Choroid plexus epithelial cell (primary cell): ENCODE data around the gene C19orf38.

ENCODE experiments used
- DNase-seq: peaks from one replicate; pipeline ENCODE4 v3.0.0-alpha.2; 2010; ENCODE audit warnings: low read depth
- H3K4me3 ChIP-seq: 2 replicates; pipeline ENCODE4 v1.5.1; 2011; ENCODE audit warnings: low read depth, mild to moderate bottlenecking, control low read depth, low read length, moderate library complexity
- TF ChIP-seq, protein P1 (sequence below): conservative IDR thresholded peaks from 2 replicates; pipeline ENCODE4 v1.5.1; 2011; ENCODE audit warnings: low read depth, mild to moderate bottlenecking, control low read depth, inconsistent platforms, low read length, moderate library complexity

The C19orf38 gene

DNA sequence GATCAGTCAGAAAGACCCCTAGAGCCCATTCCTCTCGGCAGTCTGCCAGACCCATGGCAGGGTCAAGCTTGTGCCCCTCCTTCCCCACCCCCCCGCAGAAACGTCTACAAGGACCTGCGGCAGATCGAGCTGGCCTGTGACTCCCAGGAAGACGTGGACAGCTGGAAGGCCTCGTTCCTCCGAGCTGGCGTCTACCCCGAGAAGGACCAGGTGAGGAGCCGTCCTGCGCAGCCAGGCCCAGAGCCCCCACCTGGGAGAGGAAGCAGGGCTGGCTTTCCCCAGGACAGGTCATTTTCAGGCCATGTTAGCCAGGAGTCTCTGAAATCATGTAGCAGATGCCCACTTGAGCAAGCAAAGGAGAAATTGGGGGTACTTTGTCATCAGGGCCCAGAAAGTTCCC lies 24.5 kb upstream of the C19orf38 start:
- no peak overlapping the region for H3K4me3 ChIP-seq
- TF ChIP-seq, protein P1, sequence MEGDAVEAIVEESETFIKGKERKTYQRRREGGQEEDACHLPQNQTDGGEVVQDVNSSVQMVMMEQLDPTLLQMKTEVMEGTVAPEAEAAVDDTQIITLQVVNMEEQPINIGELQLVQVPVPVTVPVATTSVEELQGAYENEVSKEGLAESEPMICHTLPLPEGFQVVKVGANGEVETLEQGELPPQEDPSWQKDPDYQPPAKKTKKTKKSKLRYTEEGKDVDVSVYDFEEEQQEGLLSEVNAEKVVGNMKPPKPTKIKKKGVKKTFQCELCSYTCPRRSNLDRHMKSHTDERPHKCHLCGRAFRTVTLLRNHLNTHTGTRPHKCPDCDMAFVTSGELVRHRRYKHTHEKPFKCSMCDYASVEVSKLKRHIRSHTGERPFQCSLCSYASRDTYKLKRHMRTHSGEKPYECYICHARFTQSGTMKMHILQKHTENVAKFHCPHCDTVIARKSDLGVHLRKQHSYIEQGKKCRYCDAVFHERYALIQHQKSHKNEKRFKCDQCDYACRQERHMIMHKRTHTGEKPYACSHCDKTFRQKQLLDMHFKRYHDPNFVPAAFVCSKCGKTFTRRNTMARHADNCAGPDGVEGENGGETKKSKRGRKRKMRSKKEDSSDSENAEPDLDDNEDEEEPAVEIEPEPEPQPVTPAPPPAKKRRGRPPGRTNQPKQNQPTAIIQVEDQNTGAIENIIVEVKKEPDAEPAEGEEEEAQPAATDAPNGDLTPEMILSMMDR, result no peak
- no peak for DNase-seq

DNA sequence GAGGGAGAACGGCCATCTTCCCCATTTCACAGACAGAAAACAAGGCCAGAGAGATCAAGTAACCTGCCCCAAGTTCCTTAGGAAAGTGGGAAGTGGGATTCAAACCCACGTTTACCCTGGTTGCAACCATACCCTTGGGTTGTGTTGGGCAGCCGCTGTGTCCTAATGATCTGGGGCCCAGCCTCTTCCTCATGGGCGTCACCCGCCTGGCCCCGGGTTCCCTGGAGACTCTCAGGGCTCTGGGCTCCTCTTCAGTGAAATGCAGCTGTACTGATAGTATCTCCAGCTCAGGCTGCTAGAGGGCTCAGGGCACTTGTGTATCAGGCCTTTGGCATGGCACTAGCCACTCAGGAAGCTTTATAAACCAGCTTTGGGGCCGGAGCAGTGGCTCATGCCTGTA lies 22.0 kb upstream of the C19orf38 start:
- no peak for DNase-seq
- no peak overlapping the region for H3K4me3 ChIP-seq
- TF ChIP-seq, protein P1, result no peak

DNA sequence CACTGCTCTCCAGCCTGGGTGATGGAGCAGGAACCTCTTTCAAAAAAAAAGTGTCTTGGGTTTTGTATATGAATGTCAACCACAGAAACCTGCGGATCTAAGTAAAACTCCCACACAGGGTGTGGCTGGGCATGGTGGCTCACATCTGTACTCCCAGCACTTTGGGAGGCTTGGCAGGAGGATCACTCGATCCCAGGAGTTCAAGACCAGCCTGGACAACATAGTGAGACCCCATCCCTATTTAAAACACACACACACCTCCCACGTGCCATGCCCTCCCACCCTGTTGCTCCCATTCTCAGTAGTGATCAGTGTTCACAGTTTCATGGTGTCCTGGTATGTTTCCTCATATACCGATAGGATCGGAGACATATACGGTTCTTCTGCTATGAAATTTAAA lies 21.4 kb upstream of the C19orf38 start:
- no peak for DNase-seq
- H3K4me3 ChIP-seq, result no peak overlapping the region
- TF ChIP-seq, protein P1, result no peak

DNA sequence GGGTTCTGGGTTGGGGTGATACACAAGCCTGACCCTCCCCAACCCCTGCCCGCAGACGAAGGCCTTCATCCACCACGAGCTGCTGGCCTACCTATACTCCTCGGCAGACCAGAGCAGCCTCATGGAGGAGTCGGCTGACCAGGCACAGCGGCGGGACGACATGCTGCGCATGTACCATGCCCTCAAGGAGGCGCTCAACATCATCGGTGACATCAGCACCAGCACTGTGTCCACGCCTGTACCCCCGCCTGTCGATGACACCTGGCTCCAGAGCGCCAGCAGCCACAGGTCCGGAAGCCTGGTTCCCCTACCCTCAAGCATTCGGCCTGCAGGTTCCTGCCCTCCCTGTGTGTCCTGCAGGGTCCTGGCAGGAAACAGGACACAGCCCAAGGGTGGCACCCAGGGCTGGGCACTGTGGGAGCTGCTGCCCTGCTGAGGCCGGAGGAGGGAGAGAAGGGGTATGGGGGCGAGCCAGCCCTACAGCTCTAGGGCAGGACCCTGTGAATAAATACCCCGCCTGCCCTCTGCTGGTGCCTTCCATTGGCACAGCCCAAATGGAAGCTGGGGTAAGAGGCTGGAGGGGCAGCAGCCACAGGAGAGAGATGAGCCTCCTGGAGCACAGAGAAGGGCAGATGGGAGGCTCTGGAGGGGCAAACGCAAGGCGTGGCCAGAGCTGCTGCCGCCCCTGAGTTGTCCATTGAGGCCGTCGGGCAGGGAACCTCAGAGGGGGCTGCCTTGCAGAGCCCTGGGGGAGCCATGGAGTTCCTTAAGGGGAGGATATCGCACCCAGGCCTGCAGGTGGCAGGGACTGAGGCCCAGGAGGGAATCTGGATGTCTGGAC lies 19.0 kb upstream of the C19orf38 start:
- TF ChIP-seq, protein P1, result peak; percentile 39
- DNase-seq, result no peak
- H3K4me3 ChIP-seq, result no peak overlapping the region

DNA sequence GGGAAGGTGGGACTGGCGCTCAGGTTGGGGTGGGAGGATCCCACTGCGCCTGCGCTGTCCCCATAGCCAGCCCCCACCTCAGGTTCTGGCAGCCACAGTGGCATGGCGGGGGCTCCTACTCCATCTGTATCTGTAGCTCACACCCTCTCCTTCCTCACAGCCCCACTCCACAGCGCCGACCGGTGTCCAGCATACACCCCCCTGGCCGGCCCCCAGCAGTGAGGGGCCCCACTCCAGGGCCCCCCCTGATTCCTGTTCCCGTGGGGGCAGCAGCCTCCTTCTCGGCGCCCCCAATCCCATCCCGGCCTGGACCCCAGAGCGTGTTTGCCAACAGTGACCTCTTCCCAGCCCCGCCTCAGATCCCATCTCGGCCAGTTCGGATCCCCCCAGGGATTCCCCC lies 18.2 kb upstream of the C19orf38 start:
- DNase-seq, result no peak
- no peak overlapping the region for H3K4me3 ChIP-seq
- TF ChIP-seq, protein P1, result no peak

DNA sequence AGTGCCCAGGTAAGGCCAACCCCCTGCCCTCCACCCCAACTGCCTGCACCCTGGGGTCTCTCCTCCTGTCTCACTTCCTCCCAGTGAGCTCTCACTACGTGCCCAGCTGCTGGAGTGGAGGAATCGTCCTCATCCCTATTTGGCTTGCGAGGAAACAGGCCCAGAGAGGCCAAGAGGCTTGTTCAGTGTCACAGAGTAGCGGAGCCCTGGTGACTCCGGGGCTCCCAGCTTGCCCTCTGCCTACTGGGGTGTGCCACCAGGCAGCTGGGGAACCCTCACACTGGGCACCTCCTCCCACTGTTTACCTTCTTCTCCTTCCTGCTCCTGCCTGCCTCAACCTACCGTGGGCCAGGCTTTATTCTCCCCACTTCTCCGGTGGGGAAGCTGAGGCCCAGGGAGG lies 17.8 kb upstream of the C19orf38 start:
- TF ChIP-seq, protein P1, result no peak
- no peak for DNase-seq
- H3K4me3 ChIP-seq, result no peak overlapping the region
